GM18526 (cell line): ENCODE measurements around the gene NUMA1.
A peak's percentile ranks its signal among the peaks of the same experiment; 100 is the strongest.

ENCODE experiments used
- POLR2A ChIP-seq: IDR thresholded peaks from 3 replicates; pipeline ENCODE4 v1.6.1; 2011; ENCODE audit not compliant: insufficient read length; ENCODE audit errors: extremely low read depth

Gene NUMA1

GRCh38 chr11:72014761-72015320 lies 65.5 kb downstream of the NUMA1 start:
- TF ChIP-seq POLR2A: no peak

DNA sequence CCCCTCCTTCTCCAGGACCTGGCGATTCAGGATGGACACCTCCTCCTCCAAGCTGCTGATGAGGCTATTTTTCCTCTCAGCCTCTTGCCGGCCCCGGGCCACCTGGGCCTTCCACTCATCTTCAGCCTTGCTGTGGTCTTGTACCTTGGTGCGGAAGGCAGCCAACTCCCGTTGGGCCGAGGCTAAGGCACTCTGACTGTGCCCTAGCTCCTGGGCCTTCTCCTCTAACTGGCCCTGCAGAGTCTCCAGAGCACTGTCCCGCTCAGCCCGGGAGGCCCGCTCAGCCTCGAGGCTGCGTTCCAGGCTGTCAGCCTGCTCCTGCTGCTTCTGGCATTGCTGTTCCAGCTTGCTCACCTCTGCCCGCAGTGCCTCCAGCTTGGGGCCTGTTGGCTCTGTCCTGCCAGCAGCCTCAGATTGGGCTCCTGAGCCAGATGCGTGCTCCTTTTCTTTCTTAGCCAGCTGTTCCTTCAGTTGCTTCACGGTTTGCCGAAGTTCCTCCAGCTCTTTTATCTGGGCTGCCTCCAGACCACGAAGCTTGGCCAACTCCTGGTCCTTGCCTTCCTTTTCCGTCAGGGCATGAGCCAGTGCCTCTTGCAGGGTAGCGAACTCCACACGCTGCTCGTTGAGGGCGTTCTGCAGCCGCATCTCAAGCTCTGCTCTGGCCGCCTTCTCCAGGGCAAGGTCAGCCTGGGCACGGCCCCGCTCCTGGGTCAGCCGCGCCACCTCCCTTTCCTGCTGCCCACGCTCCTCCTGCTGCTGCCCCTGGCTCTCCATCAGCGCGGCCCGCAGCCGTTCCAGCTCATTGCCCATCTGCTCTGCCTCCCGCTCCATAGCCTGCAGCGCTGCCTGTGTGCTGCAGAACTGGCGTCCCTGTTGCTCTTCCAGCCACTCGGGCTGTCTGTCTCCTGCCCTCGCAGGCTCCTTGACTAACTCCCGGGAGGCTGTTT lies 66.3 kb downstream of the NUMA1 start:
- TF ChIP-seq POLR2A: no peak

DNA sequence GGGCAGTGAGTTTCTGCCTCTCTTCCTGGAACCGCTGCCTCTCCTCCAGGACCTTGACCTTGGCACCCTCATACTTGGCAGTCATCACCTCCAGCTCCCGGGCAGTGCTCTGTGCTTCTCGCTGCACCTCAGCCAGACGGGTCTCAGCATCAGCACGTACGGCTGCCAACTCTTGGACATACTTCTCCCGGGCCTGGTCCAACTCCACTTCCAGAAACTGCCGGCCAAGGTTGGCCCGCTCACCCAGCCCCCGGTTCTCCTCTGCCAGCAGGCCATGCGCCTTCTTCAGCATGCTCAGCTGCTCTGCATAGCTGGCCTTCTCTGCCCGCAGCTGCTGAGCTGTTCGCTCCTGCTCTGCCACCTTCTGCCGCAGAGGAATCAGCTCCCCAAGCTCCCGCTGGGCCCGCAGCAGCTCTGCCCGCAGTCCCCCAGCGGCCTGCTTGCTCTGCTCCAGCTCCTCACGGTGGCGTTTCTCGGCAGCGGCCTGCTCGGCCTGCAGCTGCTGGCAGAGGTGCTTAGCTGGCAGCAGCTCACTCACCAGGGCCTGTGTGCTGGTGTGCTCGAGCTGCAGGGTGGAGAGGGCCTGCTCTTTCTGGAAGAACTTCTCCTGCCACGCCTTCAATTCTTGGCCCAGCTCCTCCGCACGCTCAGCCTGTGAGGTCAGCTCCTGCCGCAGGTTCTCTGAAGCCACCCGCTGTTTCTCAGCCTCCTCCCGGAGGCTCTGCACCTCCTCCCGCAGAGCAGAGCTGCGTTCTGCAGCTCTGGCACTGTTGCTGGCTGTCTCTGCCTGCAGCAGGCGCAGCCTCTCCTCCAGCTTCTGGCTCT lies 67.2 kb downstream of the NUMA1 start:
- no peak for TF ChIP-seq POLR2A

- TF ChIP-seq POLR2A: no peak
These were observed 68.2 kb downstream of the NUMA1 start for GRCh38 chr11:72012091-72012630.

DNA sequence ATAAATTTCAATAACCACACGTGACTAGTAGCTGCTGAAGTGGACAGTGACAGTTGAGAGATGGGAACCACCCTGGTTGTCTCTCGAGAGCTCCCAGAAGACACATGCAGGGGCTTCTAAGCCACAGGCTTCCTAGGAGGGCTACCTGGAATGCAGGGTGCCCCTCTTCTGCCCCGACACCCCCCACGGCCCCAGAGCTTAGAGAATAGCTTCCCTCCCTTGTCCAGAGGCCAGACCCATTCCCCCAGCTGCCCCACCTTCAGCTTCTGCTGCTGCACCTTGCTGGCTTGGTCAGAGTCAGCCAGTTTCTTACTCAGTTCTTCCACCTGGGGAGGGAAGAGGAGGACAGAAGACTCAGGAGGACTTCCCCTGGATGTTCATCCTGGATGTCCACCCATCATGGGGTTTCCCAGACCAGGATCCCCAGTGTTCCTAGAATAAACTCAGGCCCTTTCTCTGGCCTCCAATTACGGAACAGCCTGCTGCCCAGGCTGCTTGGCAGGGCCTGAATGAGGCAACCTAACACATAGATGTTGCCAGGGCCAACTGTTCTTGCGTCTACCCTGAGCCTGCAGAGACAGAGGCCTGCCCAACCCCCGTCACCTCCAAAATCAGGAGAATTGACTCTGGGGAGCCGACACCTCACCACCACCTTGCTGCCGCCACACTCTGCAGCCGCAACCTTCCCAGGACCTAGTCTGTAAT lies 69.7 kb downstream of the NUMA1 start:
- no peak for TF ChIP-seq POLR2A

GRCh38 chr11:72009156-72009555 lies 71.2 kb downstream of the NUMA1 start:
- TF ChIP-seq POLR2A: no peak

DNA sequence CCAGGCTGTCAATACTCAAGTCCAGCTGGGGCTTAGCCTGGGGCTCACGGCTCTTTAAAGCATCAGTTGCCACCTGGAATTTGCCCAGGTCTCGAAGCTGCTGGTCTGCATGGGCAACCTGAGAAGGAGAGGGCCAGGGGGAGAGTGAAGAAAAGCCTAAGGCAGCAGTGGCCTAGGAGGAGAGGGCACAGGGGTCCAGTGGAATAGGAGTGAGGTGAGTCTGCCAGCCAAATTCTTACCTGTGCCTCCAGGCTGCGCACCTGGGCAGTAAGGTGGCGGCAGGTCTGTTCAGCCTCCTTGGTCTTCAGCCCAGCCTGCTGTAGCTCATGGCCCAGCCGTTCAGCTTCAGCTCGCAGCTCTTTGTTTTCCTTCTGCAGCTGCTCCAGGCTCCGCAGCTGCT lies 71.6 kb downstream of the NUMA1 start:
- no peak for TF ChIP-seq POLR2A

DNA sequence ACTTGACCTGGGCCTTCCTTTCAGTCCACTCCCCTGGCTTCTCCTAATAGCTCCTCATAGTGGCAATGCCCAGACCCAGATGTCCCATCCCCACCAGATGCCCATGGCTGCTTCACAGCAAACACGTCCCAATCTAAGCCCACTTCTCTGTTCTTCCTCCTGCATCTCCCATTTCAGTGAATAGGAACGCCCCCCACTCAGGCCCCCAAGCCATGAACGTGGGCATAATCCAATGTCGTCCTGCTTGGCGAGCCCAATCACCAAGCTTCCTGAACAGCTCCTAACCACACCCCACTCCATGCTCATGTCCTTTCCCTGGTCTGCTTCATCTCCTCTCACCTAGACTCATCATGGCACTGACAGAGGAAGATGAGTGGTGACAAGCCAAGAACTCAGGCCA lies 72.8 kb downstream of the NUMA1 start:
- no peak for TF ChIP-seq POLR2A

DNA sequence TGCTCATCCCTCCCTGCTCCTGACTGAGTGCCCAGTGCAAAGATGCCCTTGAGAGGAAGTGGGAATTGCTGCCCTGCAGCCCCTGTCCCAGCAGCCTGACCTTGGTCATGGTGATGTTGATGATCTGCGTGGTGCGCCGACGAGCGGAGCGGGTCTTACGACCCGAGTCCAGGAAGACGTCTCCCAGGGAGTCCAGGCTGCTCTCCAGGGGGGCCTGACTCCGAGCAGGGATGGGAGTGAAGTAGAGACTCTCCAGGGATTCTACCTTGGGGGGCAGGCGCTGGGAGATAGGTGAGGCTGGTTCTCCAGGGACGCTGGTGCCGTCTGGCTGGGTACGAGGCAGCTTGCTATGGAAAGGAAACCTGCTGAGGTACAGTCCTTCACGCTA lies 73.3 kb downstream of the NUMA1 start:
- TF ChIP-seq POLR2A: no peak

GRCh38 chr11:72006309-72007088 lies 73.8 kb downstream of the NUMA1 start:
- TF ChIP-seq POLR2A: no peak

DNA sequence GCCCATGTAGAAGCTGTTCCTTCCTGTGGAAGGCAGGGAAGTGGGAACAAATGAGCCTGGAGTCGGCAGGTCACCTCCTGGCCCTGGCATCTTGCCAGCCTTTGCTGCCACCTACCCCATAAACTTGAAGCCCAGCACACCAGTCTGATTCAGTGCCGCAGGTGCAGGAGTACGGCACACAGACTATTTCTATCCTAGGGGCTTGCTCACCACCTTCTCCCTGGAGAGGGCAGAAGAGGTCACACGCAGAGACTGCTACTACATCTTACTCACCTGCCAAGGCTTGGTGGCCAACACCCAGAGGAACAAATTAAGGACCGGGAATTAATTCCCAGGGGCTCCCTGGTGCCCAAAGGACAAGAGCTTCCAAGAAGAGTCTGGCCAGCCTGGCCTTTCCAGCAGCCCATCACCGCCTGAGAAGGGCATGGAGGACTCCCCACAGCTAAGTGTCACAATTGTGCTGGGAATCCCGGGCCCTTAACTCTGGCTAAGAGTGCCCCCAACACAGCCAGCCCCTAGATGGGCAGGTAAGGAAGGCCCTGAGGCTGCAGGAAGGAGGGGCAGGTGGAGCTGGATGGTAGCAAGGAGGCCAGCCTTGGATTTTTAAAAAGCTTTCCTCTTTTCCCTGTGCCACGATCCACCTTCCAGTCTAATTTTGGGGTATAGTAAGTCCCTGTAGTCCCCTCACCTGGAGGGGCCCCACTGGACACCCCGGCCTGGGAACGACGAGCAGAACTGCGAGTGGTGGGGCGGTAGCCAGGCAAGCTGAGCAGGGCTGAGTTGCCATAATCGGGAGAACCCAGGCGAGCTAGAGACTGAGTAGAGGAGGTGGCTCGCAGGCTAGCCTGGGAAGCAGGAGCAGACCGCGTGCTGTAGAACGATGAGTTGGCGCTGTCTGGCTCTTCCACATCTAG lies 74.7 kb downstream of the NUMA1 start:
- TF ChIP-seq POLR2A: peak; percentile 12

DNA sequence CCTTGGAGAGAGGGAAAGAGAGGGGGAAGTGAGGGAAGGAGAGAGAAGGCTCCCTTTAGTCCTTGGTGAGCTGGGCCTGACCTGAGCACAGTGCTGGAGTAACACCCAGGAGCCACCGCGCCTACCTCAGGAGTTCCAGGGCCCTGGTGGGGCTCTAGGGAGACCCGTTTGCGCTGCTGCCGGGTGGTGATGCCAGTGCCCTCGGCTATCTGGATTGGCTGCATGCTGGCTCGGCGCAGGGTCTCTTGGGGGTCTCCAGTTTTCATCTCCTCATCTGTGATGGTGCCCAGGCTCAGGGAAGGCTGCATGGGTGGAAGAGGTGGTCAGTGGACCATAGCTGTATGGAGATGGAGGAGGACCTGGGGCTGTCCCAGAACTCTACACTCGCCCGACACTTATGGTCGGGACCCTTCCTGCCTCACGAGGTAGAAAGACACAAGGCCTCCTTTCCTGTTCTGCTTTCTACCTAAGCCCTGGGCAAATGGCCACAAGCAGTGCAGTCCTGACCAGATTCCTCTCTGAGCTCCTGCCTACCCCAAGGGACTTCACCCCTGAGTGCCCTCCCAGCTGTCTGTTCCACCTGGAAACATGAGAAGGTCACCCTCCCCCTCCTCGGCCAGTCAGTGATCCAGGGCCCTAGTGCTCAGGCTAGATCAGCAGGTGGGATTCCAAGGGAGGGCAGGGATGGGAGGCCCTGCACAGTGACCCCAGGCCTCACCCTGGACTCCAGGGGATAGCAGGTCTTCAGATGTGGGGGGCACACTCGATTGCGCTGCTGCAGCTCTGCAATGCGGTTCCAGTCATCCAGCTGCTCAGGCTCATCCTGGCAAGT lies 75.6 kb downstream of the NUMA1 start:
- peak; percentile 13 for TF ChIP-seq POLR2A

DNA sequence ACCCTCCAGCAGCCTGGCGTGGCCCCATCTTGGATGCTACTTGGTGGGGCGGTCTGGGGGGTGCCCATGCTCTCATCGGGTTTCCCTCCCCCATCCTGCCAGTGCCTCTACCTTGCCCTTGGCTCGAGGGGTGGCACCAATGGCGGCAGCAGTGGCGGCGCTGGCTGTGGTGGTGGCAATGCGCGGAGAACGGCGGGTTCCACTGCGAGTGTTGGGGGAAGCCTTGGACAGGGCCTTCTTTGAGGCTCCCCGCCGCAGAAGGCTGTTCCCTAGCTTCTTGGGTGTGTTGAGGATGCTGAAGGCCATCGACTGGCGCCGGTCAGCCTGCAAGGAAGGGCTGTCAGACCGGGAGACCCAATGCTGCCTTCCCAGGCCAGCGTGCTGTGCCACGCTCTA lies 76.6 kb downstream of the NUMA1 start:
- no peak for TF ChIP-seq POLR2A
